ENCODE measurements around the gene KCNH4.
"Not testable (repeated sequence)": the region's sequence is repeated elsewhere in the genome, so short reads cannot be mapped to it uniquely, and the experiment has no call there.

The KCNH4 gene

GRCh38 chr17:42191275-42191608, 10.3 kb upstream of the KCNH4 start:
- no peak for TF ChIP-seq CTCF (IDR thresholded peaks at IDR 0.05; ENCODE audit: unreplicated experiment in 3 of 3)
- Mint-ChIP-seq H3K27ac (no peak overlapping the region), H3K9me3 (no peaks in the 10 kb centered on the region), H3K4me3 (no peak overlapping the region), H3K36me3 (ENCODE audit: low read depth) (no peaks in the 10 kb centered on the region), H3K27me3 (ENCODE audit: low read depth) (peaks cover 4% of the 10 kb centered on the region), H3K4me1 (peaks cover 10% of the 10 kb centered on the region)

- TF ChIP-seq CTCF (IDR thresholded peaks at IDR 0.05; ENCODE audit: unreplicated experiment in 3 of 3): no peak
- Mint-ChIP-seq H3K4me3 (peak overlapping the region in 2 of 3 experiments; percentile 14 to 35), H3K4me1 (peaks cover 10% of the 10 kb centered on the region), H3K27ac (no peak overlapping the region), H3K27me3 (ENCODE audit: low read depth) (peaks cover 10% of the 10 kb centered on the region), H3K36me3 (ENCODE audit: low read depth) (no peaks in the 10 kb centered on the region), H3K9me3 (no peaks in the 10 kb centered on the region)
Measured at GRCh38 chr17:42190491-42191274, 9.7 kb upstream of the KCNH4 start.

GRCh38 chr17:42189651-42189965, 8.7 kb upstream of the KCNH4 start:
- Mint-ChIP-seq H3K9me3 (no peaks in the 10 kb centered on the region), H3K36me3 (ENCODE audit: low read depth) (no peaks in the 10 kb centered on the region), H3K4me3 (no peak overlapping the region), H3K4me1 (peaks cover 10% of the 10 kb centered on the region), H3K27me3 (ENCODE audit: low read depth) (peaks cover 20% of the 10 kb centered on the region), H3K27ac (no peak overlapping the region)
- TF ChIP-seq CTCF (IDR thresholded peaks at IDR 0.05; ENCODE audit: unreplicated experiment in 3 of 3): no peak

- Mint-ChIP-seq H3K36me3 (ENCODE audit: low read depth) (no peaks in the 10 kb centered on the region), H3K4me3 (no peak overlapping the region), H3K27ac (no peak overlapping the region), H3K9me3 (no peaks in the 10 kb centered on the region), H3K27me3 (ENCODE audit: low read depth) (peaks cover 27% of the 10 kb centered on the region), H3K4me1 (peaks cover 5% of the 10 kb centered on the region)
- TF ChIP-seq CTCF (IDR thresholded peaks at IDR 0.05; ENCODE audit: unreplicated experiment in 3 of 3): no peak
Measured at GRCh38 chr17:42188749-42189650, 8.1 kb upstream of the KCNH4 start.

GRCh38 chr17:42187833-42188232, 6.9 kb upstream of the KCNH4 start:
- peaks cover 6% of the 10 kb centered on the region for H3K4me1 Mint-ChIP-seq
- H3K27me3 Mint-ChIP-seq (ENCODE audit: low read depth): peaks cover 38% of the 10 kb centered on the region
- no peak overlapping the region for H3K4me3 Mint-ChIP-seq
- no peak for TF ChIP-seq CTCF (IDR thresholded peaks at IDR 0.05; ENCODE audit: unreplicated experiment in 3 of 3)
- H3K9me3 Mint-ChIP-seq: no peaks in the 10 kb centered on the region
- H3K27ac Mint-ChIP-seq: no peak overlapping the region
- no peaks in the 10 kb centered on the region for H3K36me3 Mint-ChIP-seq (ENCODE audit: low read depth)

GRCh38 chr17:42186191-42186590, 5.2 kb upstream of the KCNH4 start:
- H3K36me3 Mint-ChIP-seq (ENCODE audit: low read depth); H3K9me3 Mint-ChIP-seq; H3K27ac Mint-ChIP-seq; H3K4me1 Mint-ChIP-seq: not testable (repeated sequence)
- Mint-ChIP-seq H3K4me3 (peak overlapping the region in 2 of 3 experiments; percentile 13 to 33), H3K27me3 (ENCODE audit: low read depth) (peaks cover 55% of the 10 kb centered on the region)

Data from nephron (organoid).